ENCODE measurements around the gene FRMD4A.

DNA sequence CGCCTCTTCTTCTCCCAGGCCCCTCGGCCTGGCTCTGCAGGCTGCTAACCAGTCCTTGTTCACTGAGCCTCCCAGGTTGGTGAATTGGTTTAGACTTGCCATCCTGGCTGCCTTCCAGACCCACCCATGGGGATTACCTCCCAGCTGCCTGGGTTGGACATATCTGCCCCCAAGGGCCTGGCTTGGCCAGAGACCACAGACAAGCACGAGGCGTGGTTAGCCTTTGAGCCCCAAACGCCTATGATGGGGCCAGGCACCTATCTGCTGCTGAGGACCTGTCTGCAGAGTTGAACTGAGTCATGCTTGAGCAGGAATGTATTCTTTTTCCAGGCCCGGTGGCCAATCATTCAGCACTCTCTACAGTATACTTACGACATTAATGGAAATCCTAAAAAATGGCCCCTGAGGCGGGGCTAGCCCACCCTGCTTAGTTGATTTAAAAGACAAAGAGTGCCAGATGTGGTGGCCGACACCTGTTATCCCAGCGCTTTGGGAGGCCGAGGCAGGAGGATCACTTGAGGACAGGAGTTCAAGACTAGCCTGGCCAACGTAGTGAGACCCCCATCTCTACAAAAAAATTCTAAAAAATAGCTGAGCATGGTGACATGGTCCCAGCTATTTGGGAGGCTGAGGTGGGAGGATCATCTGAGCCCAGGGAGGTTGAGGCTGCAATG is 361.5 kb downstream of the FRMD4A start:
- no peak for TF ChIP-seq POLR2A (IDR thresholded peaks at IDR 0.05)
- TF ChIP-seq, protein P1, sequence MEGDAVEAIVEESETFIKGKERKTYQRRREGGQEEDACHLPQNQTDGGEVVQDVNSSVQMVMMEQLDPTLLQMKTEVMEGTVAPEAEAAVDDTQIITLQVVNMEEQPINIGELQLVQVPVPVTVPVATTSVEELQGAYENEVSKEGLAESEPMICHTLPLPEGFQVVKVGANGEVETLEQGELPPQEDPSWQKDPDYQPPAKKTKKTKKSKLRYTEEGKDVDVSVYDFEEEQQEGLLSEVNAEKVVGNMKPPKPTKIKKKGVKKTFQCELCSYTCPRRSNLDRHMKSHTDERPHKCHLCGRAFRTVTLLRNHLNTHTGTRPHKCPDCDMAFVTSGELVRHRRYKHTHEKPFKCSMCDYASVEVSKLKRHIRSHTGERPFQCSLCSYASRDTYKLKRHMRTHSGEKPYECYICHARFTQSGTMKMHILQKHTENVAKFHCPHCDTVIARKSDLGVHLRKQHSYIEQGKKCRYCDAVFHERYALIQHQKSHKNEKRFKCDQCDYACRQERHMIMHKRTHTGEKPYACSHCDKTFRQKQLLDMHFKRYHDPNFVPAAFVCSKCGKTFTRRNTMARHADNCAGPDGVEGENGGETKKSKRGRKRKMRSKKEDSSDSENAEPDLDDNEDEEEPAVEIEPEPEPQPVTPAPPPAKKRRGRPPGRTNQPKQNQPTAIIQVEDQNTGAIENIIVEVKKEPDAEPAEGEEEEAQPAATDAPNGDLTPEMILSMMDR (IDR thresholded peaks at IDR 0.05) = no peak
- no peak for TF ChIP-seq POLR2AphosphoS5 (IDR thresholded peaks at IDR 0.05)
